Measurements from ENCODE around the gene KIAA1217.

KIAA1217 gene

DNA sequence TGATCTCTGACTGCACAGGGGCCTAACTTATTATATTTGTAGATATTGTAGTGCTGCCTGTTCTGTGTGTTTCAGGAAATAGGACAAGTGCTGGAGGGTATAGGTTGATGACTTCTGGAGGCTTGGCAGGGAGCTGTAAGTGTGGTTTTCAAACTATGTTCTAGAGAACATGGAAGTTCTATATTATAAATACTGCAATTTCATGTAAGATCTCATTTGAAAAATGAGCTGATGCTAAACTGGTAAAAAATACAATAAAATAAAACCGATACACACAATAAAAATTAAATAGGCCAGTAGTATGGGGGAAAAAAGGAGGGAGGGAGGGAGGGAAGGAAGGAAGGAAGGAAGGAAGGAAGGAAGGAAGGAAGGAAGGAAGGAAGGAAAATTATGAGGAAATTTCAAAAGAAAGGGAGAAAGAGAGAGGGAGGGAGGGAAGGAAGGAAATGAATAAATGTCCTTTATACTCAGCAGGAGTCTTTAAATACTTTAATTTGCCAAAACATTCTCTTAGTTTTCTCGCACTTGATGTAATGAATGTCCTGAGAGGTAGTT is 181.3 kb downstream of the KIAA1217 start:
- in situ Hi-C loops (cut with MboI; ENCODE audit: low sequenced_read_pairs): no loop called here
- no peaks in the 10 kb centered on the region for H3K4me1 ChIP-seq

DNA sequence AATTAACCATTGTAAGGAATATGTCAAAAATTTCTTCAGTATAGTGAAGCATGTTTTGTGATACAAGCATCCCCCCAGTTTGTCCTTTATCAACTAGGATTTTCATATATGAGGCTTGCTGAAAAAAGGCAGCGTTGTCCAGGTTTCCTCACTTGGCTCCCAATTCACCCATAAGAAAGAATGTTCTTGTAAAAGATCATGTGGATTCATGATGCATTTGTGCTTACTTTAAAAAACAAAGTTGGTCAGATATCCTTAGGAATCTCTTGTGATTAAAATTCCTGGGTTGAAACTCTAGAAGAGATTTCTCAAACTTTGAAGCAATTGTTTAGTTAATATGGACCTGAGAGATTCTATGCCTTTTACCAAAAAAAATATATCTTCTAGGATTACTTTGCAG is 181.8 kb downstream of the KIAA1217 start:
- H3K4me1 ChIP-seq: no peaks in the 10 kb centered on the region
- no peak overlapping the region for H3K4me3 ChIP-seq
- no peak for DNase-seq (ENCODE audit: low spot score in 2 of 2)
- no peaks in the 10 kb centered on the region for H3K36me3 ChIP-seq (replicated peaks)
- no peaks in the 10 kb centered on the region for H3K27me3 ChIP-seq (ENCODE audit: low read depth)
- in situ Hi-C loops (cut with MboI; ENCODE audit: low sequenced_read_pairs): no loop called here
- H3K9me3 ChIP-seq: no peaks in the 10 kb centered on the region

More for the DNA sequence above, 181.3 kb downstream of the KIAA1217 start:
- Histone ChIP-seq H3K9me3 (no peaks in the 10 kb centered on the region), H3K4me3 (no peak overlapping the region), H3K27me3 (ENCODE audit: low read depth) (no peaks in the 10 kb centered on the region), H3K36me3 (replicated peaks) (no peaks in the 10 kb centered on the region)
- DNase-seq (ENCODE audit: low spot score in 2 of 2): no peak

DNA sequence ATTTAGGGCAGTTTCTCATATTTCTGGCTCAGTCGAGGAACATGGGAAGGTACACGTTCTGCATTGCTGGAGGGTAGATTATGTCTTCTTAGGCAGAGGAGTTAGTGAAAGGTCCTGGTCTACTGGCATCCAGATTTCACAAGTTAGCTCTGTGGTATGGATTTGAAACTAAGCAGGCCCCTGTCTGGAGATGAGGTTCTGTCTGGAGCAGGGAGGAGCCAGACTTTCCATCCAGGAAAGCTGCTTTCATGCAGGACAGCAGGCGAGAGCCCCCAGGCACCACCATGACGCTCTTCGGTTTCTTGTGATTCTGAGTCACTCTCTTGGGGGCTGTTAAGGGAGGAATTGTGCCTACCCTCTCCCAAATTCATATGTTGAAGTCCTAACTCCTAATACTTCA is 184.3 kb downstream of the KIAA1217 start:
- no peaks in the 10 kb centered on the region for H3K27me3 ChIP-seq (ENCODE audit: low read depth)
- H3K4me3 ChIP-seq: no peak overlapping the region
- no peaks in the 10 kb centered on the region for H3K4me1 ChIP-seq
- in situ Hi-C loops (cut with MboI; ENCODE audit: low sequenced_read_pairs): no loop called here
- no peaks in the 10 kb centered on the region for H3K36me3 ChIP-seq (replicated peaks)
- no peaks in the 10 kb centered on the region for H3K9me3 ChIP-seq
- no peak for DNase-seq (ENCODE audit: low spot score in 2 of 2)

DNA sequence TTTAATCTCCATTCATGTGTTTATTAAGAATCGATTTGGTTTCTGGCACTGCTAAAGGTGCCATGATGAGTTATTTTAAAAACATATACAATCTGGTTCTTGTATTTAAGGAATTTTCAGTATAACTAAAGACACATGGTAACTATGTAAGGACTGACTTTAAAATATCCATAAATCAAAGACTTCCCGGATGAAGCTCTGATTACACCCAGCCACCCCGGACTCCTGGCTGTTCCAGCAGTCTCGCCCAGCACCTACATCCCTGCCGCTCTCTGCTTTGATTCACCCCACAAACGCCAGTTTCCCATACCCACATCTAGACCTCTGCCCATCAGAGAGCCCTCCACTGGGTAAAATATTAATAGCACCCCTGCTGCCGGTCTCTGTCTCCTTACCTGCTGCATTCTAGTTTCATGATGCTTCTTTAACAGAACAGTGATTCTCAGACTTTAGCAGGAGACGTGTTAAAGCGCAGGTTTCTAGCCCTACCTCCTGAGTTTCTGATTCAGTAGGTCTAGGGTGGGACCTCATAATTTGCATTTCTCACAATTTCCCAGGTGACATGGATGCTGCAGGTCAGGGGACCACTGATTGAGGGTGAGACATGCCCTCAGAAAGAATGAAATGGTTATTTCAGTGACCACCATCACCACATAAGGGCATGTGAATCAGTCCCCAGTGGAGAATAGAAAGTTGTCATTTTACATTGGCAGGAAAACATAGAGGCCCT is 185.7 kb downstream of the KIAA1217 start:
- in situ Hi-C loops (cut with MboI; ENCODE audit: low sequenced_read_pairs): no loop called here
- Histone ChIP-seq H3K4me1 (no peaks in the 10 kb centered on the region), H3K9me3 (no peaks in the 10 kb centered on the region), H3K27me3 (ENCODE audit: low read depth) (no peaks in the 10 kb centered on the region), H3K4me3 (no peak overlapping the region), H3K36me3 (replicated peaks) (no peaks in the 10 kb centered on the region)
- DNase-seq (ENCODE audit: low spot score in 2 of 2): no peak

DNA sequence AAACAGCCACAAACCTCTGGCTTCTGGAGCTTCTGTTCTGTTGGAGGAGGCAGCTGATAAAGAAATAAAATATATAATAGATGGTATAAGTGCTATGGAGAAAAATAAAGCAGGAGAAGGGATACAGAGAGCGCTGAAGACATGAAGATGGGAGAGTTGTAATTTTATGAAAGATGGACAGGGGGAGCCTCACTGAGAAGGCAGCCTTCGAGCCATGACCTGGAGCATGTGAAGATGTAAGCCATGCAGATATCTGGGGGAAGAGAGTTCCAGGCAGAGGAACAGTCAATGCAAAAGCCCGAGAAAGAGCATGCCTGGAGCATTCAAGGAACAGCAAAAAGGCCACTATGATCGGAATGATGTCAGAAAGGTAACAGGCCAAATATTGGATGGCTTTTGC is 187.5 kb downstream of the KIAA1217 start:
- Histone ChIP-seq H3K4me1 (no peaks in the 10 kb centered on the region), H3K27me3 (ENCODE audit: low read depth) (no peaks in the 10 kb centered on the region), H3K36me3 (replicated peaks) (no peaks in the 10 kb centered on the region), H3K4me3 (no peak overlapping the region), H3K9me3 (no peaks in the 10 kb centered on the region)
- in situ Hi-C loops (cut with MboI; ENCODE audit: low sequenced_read_pairs): no loop called here
- DNase-seq (ENCODE audit: low spot score in 2 of 2): no peak

DNA sequence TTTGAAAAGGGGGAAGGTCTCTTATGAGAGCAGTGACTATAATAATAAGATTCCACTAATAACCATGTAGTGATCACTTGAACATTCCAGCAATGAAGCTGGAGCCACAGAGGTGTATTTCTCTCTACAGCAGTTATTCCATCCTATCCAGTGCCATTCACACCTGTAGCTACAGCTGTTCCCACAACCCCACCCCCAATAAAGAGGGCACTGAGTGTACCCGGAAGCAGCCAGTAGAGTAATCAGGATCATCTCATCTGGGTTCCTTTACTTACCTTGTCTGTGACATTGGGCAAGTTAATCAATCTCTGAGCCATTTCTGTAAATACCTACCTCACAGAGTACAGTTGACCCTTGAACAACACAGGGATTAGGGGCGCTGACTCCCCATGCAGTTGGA is 188.7 kb downstream of the KIAA1217 start:
- DNase-seq (ENCODE audit: low spot score in 2 of 2): no peak
- H3K9me3 ChIP-seq: no peaks in the 10 kb centered on the region
- no peak overlapping the region for H3K4me3 ChIP-seq
- in situ Hi-C loops (cut with MboI; ENCODE audit: low sequenced_read_pairs): no loop called here
- H3K36me3 ChIP-seq (replicated peaks): no peaks in the 10 kb centered on the region
- no peaks in the 10 kb centered on the region for H3K27me3 ChIP-seq (ENCODE audit: low read depth)
- no peaks in the 10 kb centered on the region for H3K4me1 ChIP-seq

DNA sequence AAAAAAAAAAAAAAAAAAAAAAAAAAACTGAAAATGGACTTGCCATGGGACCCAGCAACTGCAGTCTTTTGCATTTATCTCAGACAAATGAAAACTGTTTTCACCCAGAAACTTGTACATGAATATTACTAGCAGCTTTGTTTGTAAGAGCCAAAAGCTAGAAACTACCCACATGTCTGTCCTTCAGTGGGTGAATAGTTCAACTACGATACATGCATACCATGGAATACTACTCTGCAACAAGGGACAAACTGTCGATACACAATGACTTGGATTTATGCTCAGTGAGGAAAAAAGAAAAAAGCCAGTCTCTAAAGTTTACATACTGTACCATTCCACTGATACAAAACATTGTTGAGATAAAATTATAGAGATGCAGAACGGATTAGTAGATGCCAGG is 195.6 kb downstream of the KIAA1217 start:
- Histone ChIP-seq H3K9me3 (no peaks in the 10 kb centered on the region), H3K27me3 (ENCODE audit: low read depth) (no peaks in the 10 kb centered on the region), H3K4me1 (no peaks in the 10 kb centered on the region), H3K4me3 (no peak overlapping the region), H3K36me3 (replicated peaks) (no peaks in the 10 kb centered on the region)
- in situ Hi-C loops (cut with MboI; ENCODE audit: low sequenced_read_pairs): no loop called here
- DNase-seq (ENCODE audit: low spot score in 2 of 2): no peak

DNA sequence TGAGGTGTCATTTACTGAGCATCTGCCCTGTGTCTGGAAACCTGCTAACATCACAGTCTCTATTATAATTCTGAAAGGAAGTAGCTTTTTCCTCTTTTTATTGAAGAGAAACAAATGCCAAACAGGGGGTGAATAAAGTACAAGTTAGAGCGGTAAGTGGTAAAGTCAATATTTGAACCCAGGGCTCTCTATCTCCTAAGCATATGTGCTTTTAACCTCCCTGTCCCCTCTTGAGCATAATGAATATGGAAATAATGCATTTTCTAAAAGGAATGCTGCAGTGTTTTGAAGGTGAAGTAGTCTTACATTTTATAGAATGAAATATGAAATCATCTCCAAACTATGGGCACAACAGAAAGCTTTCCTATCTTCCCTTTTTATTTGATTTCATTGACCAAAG is 196.7 kb downstream of the KIAA1217 start:
- no peaks in the 10 kb centered on the region for H3K36me3 ChIP-seq (replicated peaks)
- DNase-seq (ENCODE audit: low spot score in 2 of 2): no peak
- no peaks in the 10 kb centered on the region for H3K4me1 ChIP-seq
- in situ Hi-C loops (cut with MboI; ENCODE audit: low sequenced_read_pairs): no loop called here
- no peak overlapping the region for H3K4me3 ChIP-seq
- H3K9me3 ChIP-seq: no peaks in the 10 kb centered on the region
- no peaks in the 10 kb centered on the region for H3K27me3 ChIP-seq (ENCODE audit: low read depth)

DNA sequence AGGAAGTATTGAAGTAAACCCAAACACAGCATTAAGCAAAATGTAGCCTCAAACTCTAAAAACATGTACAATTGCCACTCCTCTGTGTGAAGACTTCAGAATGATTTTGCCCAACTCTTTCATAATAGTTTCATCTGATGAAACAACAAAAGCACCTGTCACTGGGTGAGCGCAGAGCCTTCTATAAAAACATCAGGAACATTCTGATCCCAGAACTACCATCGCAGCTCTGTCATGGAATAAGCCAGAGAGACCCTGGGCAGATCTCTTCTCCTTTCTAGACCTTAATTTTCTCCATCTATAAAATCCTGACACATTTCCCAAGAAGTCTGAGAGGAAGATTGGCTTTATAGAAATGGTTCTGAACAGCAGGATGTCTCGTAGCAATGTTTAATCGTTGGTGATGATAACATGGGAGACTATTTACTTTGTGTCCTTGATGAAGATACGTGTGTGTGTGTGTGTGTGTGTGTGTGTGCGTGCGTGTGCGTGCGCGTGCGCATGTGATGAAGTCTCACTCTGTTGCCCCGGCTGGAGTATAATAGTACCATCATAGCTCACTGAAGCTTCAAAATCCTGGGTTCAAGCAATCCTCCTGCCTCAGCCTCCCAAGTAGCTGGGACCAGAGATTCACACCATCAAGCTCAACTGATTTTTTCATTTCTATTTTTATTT is 198.0 kb downstream of the KIAA1217 start:
- in situ Hi-C loops (cut with MboI; ENCODE audit: low sequenced_read_pairs): no loop called here
- H3K4me3 ChIP-seq: no peak overlapping the region
- no peaks in the 10 kb centered on the region for H3K9me3 ChIP-seq
- no peaks in the 10 kb centered on the region for H3K27me3 ChIP-seq (ENCODE audit: low read depth)
- H3K4me1 ChIP-seq: no peaks in the 10 kb centered on the region
- DNase-seq (ENCODE audit: low spot score in 2 of 2): no peak
- H3K36me3 ChIP-seq (replicated peaks): no peaks in the 10 kb centered on the region

DNA sequence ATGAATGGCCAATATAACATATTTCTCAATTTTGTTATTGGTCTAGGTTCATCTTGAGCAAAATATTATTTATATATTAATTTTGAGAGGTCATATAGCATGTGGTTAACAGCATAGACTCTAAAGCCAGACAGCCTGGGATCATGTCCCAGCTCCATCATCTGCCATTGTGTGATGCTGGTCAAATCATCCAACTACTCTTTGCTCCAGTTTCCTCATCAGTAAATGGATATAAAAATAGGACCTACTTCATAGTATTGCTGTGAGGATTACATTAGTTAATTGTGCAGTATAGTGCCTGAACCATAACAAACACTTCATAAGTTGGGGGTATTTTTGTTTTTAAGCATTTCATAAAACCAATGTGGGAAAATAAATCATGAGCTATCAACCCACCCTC is 199.0 kb downstream of the KIAA1217 start:
- no peak for DNase-seq (ENCODE audit: low spot score in 2 of 2)
- H3K4me3 ChIP-seq: no peak overlapping the region
- in situ Hi-C loops (cut with MboI; ENCODE audit: low sequenced_read_pairs): no loop called here

DNA sequence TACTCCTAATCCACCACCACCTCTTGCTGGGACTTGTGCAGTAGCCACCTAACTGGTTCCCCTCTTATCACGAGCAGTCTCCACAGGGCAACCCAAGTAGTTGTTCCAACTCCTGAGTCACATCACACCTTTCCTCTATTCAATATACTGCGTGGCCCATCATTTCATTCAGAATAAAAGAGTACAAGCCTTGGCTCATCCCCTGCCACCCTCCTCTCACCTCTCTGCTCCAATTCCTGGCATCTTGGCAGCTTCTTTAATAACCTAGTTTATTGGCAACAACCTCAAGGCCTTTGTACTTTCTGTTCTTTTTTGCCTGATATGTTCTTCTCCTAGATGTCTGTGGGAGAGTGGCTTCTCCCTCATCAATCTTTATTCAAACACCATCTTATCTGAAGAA is 199.4 kb downstream of the KIAA1217 start:
- Histone ChIP-seq H3K27me3 (ENCODE audit: low read depth) (no peaks in the 10 kb centered on the region), H3K9me3 (no peaks in the 10 kb centered on the region), H3K4me3 (no peak overlapping the region), H3K4me1 (no peaks in the 10 kb centered on the region), H3K36me3 (replicated peaks) (no peaks in the 10 kb centered on the region; the same call in 1 of the 2 replicates)
- in situ Hi-C loops (cut with MboI; ENCODE audit: low sequenced_read_pairs): no loop called here
- no peak for DNase-seq (ENCODE audit: low spot score in 2 of 2)

More for the DNA sequence above, 199.0 kb downstream of the KIAA1217 start:
- H3K36me3 ChIP-seq (replicated peaks): no peaks in the 10 kb centered on the region; the same call in 1 of the 2 replicates
- no peaks in the 10 kb centered on the region for H3K9me3 ChIP-seq
- H3K4me1 ChIP-seq: no peaks in the 10 kb centered on the region
- H3K27me3 ChIP-seq (ENCODE audit: low read depth): no peaks in the 10 kb centered on the region

DNA sequence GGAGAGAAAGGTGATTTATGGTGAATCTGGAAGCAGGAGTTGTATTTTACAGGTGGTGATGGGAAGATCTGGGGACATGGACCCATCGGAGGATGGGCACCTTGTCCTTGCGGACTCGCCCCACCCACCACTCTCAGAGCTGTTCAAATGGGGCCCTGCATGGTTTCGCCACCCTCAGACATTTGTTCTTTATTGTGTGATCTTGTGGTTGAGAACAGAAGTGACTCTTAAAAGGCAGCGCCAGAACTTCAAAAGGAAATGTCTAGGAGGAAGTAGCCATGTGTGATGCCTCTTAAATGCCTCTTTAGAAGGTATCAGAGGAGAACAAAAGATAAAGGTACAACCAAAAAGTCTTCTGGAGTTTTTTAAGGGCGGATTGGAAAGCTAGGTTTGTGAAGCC is 205.7 kb downstream of the KIAA1217 start:
- Histone ChIP-seq H3K36me3 (replicated peaks) (no peaks in the 10 kb centered on the region; the same call in 1 of the 2 replicates), H3K27me3 (ENCODE audit: low read depth) (no peaks in the 10 kb centered on the region), H3K4me1 (peaks cover 8% of the 10 kb centered on the region), H3K4me3 (no peak overlapping the region), H3K9me3 (no peaks in the 10 kb centered on the region)
- DNase-seq (ENCODE audit: low spot score in 2 of 2): no peak
- in situ Hi-C loops (cut with MboI; ENCODE audit: low sequenced_read_pairs): no loop called here

DNA sequence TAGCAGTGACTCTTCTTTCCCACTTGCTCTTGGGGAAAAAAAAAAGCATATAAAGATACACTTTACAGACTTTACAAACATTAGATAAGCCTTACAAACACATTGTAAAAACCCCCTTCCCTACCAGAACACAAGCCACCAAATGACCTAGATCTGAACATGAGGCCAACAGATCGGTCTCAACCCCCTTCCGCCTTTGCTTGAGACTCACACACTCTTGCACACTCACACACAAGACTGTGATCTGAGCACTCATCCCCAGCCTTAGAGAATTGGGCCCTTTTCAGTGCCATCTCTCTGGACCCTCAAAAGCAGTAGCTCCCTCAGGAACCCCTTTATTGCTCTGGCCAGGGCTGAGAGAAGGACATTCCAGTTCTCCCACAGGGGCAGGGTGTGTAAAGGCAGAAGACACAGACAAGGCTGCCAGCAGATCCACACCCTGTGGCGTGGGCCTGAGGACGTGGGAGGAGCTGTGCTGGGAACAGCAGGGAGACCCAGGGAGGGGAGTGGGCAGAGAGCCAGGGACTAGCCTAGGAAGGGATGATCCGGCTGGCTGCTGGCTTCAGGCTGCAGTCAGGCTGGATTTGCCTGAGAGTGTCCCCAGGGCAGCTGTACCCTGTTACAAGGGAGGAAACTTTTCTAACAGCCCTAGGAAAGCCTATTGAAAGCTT is 206.7 kb downstream of the KIAA1217 start:
- peak in 1 of 2 experiments; percentile 50 for DNase-seq (ENCODE audit: low spot score in 2 of 2)
- in situ Hi-C loops (cut with MboI; ENCODE audit: low sequenced_read_pairs): no loop called here
- H3K27me3 ChIP-seq (ENCODE audit: low read depth): no peaks in the 10 kb centered on the region
- no peak overlapping the region for H3K4me3 ChIP-seq
- peaks cover 8% of the 10 kb centered on the region for H3K4me1 ChIP-seq
- no peaks in the 10 kb centered on the region for H3K9me3 ChIP-seq
- no peaks in the 10 kb centered on the region; the same call in 1 of the 2 replicates for H3K36me3 ChIP-seq (replicated peaks)

DNA sequence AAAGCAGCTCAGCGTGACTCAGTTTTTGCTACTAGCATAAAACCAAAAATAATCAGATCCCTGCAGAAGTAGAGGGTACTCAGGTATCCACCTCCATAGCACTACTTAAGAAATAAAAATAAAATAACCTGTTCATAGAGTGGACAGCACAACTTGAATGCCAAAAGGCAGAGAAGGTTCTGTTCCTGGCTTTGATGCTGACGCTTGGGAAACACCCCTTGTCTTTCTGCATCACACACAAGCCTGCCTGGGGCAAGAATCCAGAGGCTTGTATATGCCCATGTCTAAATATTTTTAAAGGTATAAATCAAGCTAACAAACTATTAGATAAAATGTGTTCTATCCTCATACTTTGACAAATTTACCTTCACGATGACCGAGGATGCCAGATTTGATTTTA is 207.3 kb downstream of the KIAA1217 start:
- no peak overlapping the region for H3K4me3 ChIP-seq
- no peak for DNase-seq (ENCODE audit: low spot score in 2 of 2)
- no peaks in the 10 kb centered on the region for H3K9me3 ChIP-seq
- peaks cover 8% of the 10 kb centered on the region for H3K4me1 ChIP-seq
- in situ Hi-C loops (cut with MboI; ENCODE audit: low sequenced_read_pairs): no loop called here
- no peaks in the 10 kb centered on the region; the same call in 1 of the 2 replicates for H3K36me3 ChIP-seq (replicated peaks)
- H3K27me3 ChIP-seq (ENCODE audit: low read depth): no peaks in the 10 kb centered on the region

Data from HAP-1 (cell line).